Heart left ventricle (tissue), 16 donors: ENCODE data around the gene RGL2. TPM values are rescaled to one million over a fixed set of nuclear protein-coding genes. Genes with fewer than 3 reads are reported as not detected.

Experiments used
- ATAC-seq, 4 donors: fragments of 200-7000 bp; cut with Tn5 transposase; one replicate each; pipeline ENCODE4 v1.9.1; 2020 to 2022; ENCODE audit warnings: moderate library complexity in 4 of 4, mild to moderate bottlenecking in 3 of 4, moderate number of reproducible peaks in 1 of 4
- DNase-seq, 5 donors: peaks; one replicate each; pipeline ENCODE4 v3.0.0-alpha.2; 2020
- H3K27ac ChIP-seq, 12 donors: fragments of 200-600 bp; sonication (generic) in 4 of 12; one replicate each; pipeline versions ENCODE4 v1.5.0 to v1.8.0; 2016 to 2022; ENCODE audit warnings: mild to moderate bottlenecking in 2 of 12
- H3K27me3 ChIP-seq, 9 donors: fragments of 200-600 bp; sonication (generic) in 2 of 9; one replicate each; pipeline versions ENCODE4 v1.5.1 to v1.8.0; 2016 to 2022; ENCODE audit warnings: mild to moderate bottlenecking in 3 of 9
- H3K36me3 ChIP-seq, 9 donors: fragments of 200-600 bp; sonication (generic) in 2 of 9; one replicate each; pipeline versions ENCODE4 v1.5.0 to v1.8.0; 2018 to 2022; ENCODE audit warnings: mild to moderate bottlenecking in 2 of 9
- H3K4me1 ChIP-seq, 12 donors: fragments of 200-600 bp; sonication (generic) in 4 of 12; one replicate each; pipeline versions ENCODE4 v1.5.0 to v1.8.0; 2016 to 2022; ENCODE audit warnings: mild to moderate bottlenecking in 3 of 12
- H3K4me3 ChIP-seq, 12 donors: fragments of 200-600 bp; sonication (generic) in 4 of 12; one replicate each; pipeline versions ENCODE4 v1.5.0 to v1.8.0; 2017 to 2022; ENCODE audit warnings: mild to moderate bottlenecking in 9 of 12, moderate library complexity in 4 of 12
- H3K9me3 ChIP-seq, 12 donors: fragments of 200-600 bp; sonication (generic) in 4 of 12; one replicate each; pipeline versions ENCODE4 v1.5.0 to v1.8.0; 2016 to 2022; ENCODE audit warnings: mild to moderate bottlenecking in 1 of 12
- POLR2A ChIP-seq, 2 donors: fragments of 450-650 bp; IDR thresholded peaks; one replicate each; pipeline ENCODE4 v1.6.1; 2017; ENCODE audit warnings: antibody characterized with exemption in 2 of 2, mild to moderate bottlenecking in 2 of 2, moderate library complexity in 2 of 2
- WGBS, 4 donors: extraction: QIAGEN DNeasy Blood & Tissue Kit in 2 of 4; methylation state at CpG; one replicate each; pipeline versions ENCODE4 v1.1.5 to v1.1.7; 2013 to 2018; 5-methylcytosine and 5-hydroxymethylcytosine counted together
- intact Hi-C, 10 donors: fragments of 100-400 bp; cut with DNase I; formaldehyde crosslinking; loops; one replicate each; pipeline versions ENCODE4 v1.11.1 to v1.14.2; 2022
- polyA plus RNA-seq, 2 donors: library from polyadenylated mRNA; stranded (reverse); fragments of 200-250 nt; gene quantifications; one replicate each; pipeline ENCODE4 v1.2.3, GENCODE V29; 2013
- total RNA-seq, 9 donors: library from RNA; depleted of rRNA in 2 of 9; stranded (reverse); fragments of >200 nt in 2 of 9; fragmentation: NEBNext Ultra II Directional in 3 of 9; extraction: Animal tissue kit (Norgen Biotek cat#: 25700) in 3 of 9; gene quantifications; one replicate each; pipeline versions ENCODE4 v1.1.0 to v1.2.4, GENCODE V29; 2016 to 2023
- TF ChIP-seq, protein P1 (sequence below), 12 donors: fragments of 200-600 bp; sonication (generic) in 4 of 12; IDR thresholded peaks; one replicate each; pipeline versions ENCODE4 v1.5.0 to v1.8.0; 2018 to 2022; ENCODE audit warnings: antibody characterized with exemption in 12 of 12, mild to moderate bottlenecking in 5 of 12
- donor health status: ischemic (EF 13 %, LVEDD 7.1; RV severe dilation, severe dysfunction).
- donor health status: healthy with polysubstance abuse.
- donor health status: DM: no; HTN: yes; CAD: no.
- donor health status: DM: no; HTN: no; CAD: no.
- donor health status: ischemic (EF 25% LVEDD 6.9; RV normal size, moderate dysfunction).
- donor health status: ischemic (EF 25% LVEDD 5.7; RV mildly dilated, moderate dysfunction).
- donor health status: healthy.
- donor health status: DM: yes; HTN: yes; CAD: no.
- donor health status: ischemic (EF 35%, LVEDD 5.7; RV mildly dilated, moderate dysfunction).
- donor health status: nonischemic (EF 11% LVEDD 7.7; RV severe dilation, severe dysfunction).
- donor health status: DM: yes; HTN: yes; CAD: no.
- donor health status: PGD.
- donor health status: ischemic (EF 29% LVEDD 5.4; RV normal size, mild dysfunction).
- donor health status: nonischemic (EF 23%, LVEDD 6.1; RV moderate dilation, normal function).

The RGL2 gene
- total and polyA plus RNA-seq, 11 donors = 34.9 to 67.8 (median 48.4) TPM

- no peak for DNase-seq
- intact Hi-C loops = no loop called here
- ATAC-seq = no peak
- H3K4me3 ChIP-seq = no peak overlapping the region
- H3K4me1 ChIP-seq = peaks cover 0 to 42% (median 20%) of the 10 kb centered on the region in 12 donors
- 90 to 94% (median 92%) methylated on average over 5 to 6 of the region's 6 CpGs for WGBS, 4 donors
- H3K27me3 ChIP-seq = no peaks in the 10 kb centered on the region
- no peaks in the 10 kb centered on the region for H3K9me3 ChIP-seq
- H3K27ac ChIP-seq = no peak overlapping the region
- TF ChIP-seq POLR2A (IDR thresholded peaks at IDR 0.05) = no peak
- TF ChIP-seq, protein P1, sequence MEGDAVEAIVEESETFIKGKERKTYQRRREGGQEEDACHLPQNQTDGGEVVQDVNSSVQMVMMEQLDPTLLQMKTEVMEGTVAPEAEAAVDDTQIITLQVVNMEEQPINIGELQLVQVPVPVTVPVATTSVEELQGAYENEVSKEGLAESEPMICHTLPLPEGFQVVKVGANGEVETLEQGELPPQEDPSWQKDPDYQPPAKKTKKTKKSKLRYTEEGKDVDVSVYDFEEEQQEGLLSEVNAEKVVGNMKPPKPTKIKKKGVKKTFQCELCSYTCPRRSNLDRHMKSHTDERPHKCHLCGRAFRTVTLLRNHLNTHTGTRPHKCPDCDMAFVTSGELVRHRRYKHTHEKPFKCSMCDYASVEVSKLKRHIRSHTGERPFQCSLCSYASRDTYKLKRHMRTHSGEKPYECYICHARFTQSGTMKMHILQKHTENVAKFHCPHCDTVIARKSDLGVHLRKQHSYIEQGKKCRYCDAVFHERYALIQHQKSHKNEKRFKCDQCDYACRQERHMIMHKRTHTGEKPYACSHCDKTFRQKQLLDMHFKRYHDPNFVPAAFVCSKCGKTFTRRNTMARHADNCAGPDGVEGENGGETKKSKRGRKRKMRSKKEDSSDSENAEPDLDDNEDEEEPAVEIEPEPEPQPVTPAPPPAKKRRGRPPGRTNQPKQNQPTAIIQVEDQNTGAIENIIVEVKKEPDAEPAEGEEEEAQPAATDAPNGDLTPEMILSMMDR (IDR thresholded peaks at IDR 0.05) = no peak
- peaks cover 0 to 85% (median 59%) of the 10 kb centered on the region in 9 donors for H3K36me3 ChIP-seq
These were observed 18.2 kb downstream of the RGL2 start for GRCh38 chr6:33280539-33280938.

- Histone ChIP-seq H3K4me1 (peaks cover 0 to 47% (median 23%) of the 10 kb centered on the region in 12 donors), H3K36me3 (peaks cover 0 to 85% (median 59%) of the 10 kb centered on the region in 9 donors), H3K4me3 (no peak overlapping the region), H3K27ac (peak overlapping the region in 1 of 12 donors; percentile 98), H3K27me3 (no peaks in the 10 kb centered on the region), H3K9me3 (no peaks in the 10 kb centered on the region)
- WGBS, 4 donors = 56 to 61% (median 59%) methylated on average over 5 of the region's 5 CpGs
- ATAC-seq (peak in 1 of 4 donors; percentile 27), DNase-seq (no peak)
- no peak for TF ChIP-seq POLR2A (IDR thresholded peaks at IDR 0.05)
- TF ChIP-seq, protein P1 (IDR thresholded peaks at IDR 0.05) = peak in 5 of 12 donors; percentile 16 to 45 (median 21)
- intact Hi-C loops = loop anchor here in 1 of 10 donors (5.0 kb wide), 1 partner anchor 32 kb away; the partner anchor contains the start of gene TAPBP
These were observed 18.7 kb downstream of the RGL2 start for GRCh38 chr6:33279971-33280511.

GRCh38 chr6:33279257-33279695 is 19.5 kb downstream of the RGL2 start:
- H3K27ac ChIP-seq = peak overlapping the region in 1 of 12 donors; percentile 98
- H3K4me3 ChIP-seq = no peak overlapping the region
- H3K4me1 ChIP-seq = peaks cover 0 to 54% (median 30%) of the 10 kb centered on the region in 12 donors
- H3K9me3 ChIP-seq = no peaks in the 10 kb centered on the region
- ATAC-seq = no peak
- WGBS, 4 donors = 71 to 81% (median 77%) methylated on average over 8 to 13 of the region's 13 CpGs
- H3K36me3 ChIP-seq = peaks cover 0 to 85% (median 59%) of the 10 kb centered on the region in 9 donors
- DNase-seq = no peak
- intact Hi-C loops = loop anchor here in 1 of 10 donors (5.0 kb wide), 1 partner anchor 33 kb away; the partner anchor contains the start of gene TAPBP
- no peaks in the 10 kb centered on the region for H3K27me3 ChIP-seq
- no peak for TF ChIP-seq POLR2A (IDR thresholded peaks at IDR 0.05)
- TF ChIP-seq, protein P1 (IDR thresholded peaks at IDR 0.05) = no peak

DNA sequence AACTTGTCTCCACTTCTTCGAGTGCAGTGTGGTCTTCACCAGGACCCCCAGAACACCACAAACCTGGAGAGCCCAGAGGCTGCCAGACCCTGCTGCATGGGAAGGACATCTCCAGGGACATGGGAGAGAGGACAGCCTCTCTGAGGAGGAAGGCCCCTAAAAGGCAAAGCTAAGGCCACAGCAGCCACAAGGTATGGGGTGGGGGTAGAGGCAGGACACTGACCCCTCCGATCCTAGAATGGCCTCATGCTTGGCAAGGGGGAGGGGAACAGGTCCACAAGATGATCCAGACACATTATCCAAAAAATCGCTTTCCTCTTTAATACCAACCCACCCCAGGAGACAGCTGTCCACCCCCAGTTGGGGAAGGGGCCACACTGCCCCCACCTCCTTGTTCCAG is 19.9 kb downstream of the RGL2 start:
- Histone ChIP-seq H3K27ac (peak overlapping the region in 1 of 12 donors; percentile 98), H3K27me3 (no peaks in the 10 kb centered on the region), H3K9me3 (no peaks in the 10 kb centered on the region), H3K36me3 (peaks cover 0 to 85% (median 60%) of the 10 kb centered on the region in 9 donors), H3K4me1 (peaks cover 0 to 59% (median 34%) of the 10 kb centered on the region in 12 donors), H3K4me3 (peak overlapping the region in 1 of 12 donors; percentile 87)
- no peak for ATAC-seq
- DNase-seq = no peak
- TF ChIP-seq POLR2A (IDR thresholded peaks at IDR 0.05) = no peak
- whole genome bisulfite sequencing, 4 donors = 89 to 95% (median 92%) methylated on average over 3 of the region's 3 CpGs
- intact Hi-C loops = loop anchor here in 1 of 10 donors (5.0 kb wide), 1 partner anchor 33 kb away; the partner anchor contains the start of gene TAPBP
